WTC11 (cell line): ENCODE data around the gene PATL2.

Source experiments
- ATF3 ChIP-seq: sonication (generic); formaldehyde crosslinking; conservative IDR thresholded peaks from 2 replicates; pipeline ENCODE4 v1.8.1; 2022; ENCODE audit warnings: mild to moderate bottlenecking, missing genetic modification reagents
- CREM ChIP-seq: sonication (generic); formaldehyde crosslinking; IDR thresholded peaks from 2 replicates; pipeline ENCODE4 v1.8.1; 2022; ENCODE audit warnings: mild to moderate bottlenecking, missing genetic modification reagents, moderate library complexity
- CTCF ChIP-seq: fragments of 200-600 bp; IDR thresholded peaks from 2 replicates; pipeline ENCODE4 v1.8.0; 2022; ENCODE audit warnings: antibody characterized with exemption
- NFATC4 ChIP-seq: fragments of 250-450 bp; sonication (Bioruptor Pico); IDR thresholded peaks from 2 replicates; pipeline ENCODE4 v1.9.0; 2021; ENCODE audit warnings: mild to moderate bottlenecking
- ZBTB21 ChIP-seq: sonication (generic); formaldehyde crosslinking; IDR thresholded peaks from 2 replicates; pipeline ENCODE4 v1.8.1; 2023; ENCODE audit warnings: mild to moderate bottlenecking, missing genetic modification reagents, borderline replicate concordance

GRCh38 chr15:44641651-44642050 lies 69.5 kb downstream of the PATL2 start:
- TF ChIP-seq CTCF (no peak), ZBTB21 (CRISPR knock-in tag) (no peak), NFATC4 (CRISPR knock-in tag) (no peak), ATF3 (CRISPR knock-in tag) (no peak), CREM (CRISPR knock-in tag) (no peak)
